Activated naive CD8-positive, alpha-beta T cell treated with anti-CD3 and anti-CD28 coated beads, Interleukin-2, amount 50 U/mL, for 16 hours (primary cell): ENCODE results near the gene OAT.
"Not testable (repeated sequence)": the region's sequence is repeated elsewhere in the genome, so short reads cannot be mapped to it uniquely, and the experiment has no call there.

Experiments
- DNase-seq: peaks from one replicate; pipeline ENCODE4 v3.0.0-alpha.2; 2020; ENCODE audit warnings: low read depth, low spot score

The OAT gene

GRCh38 chr10:124378881-124379471, 39.7 kb downstream of the OAT start:
- DNase-seq, result no peak

- no peak for DNase-seq
Measured at GRCh38 chr10:124378271-124378670, 40.5 kb downstream of the OAT start.

GRCh38 chr10:124377101-124377500, 41.6 kb downstream of the OAT start:
- no peak for DNase-seq

- DNase-seq, result no peak
Measured at GRCh38 chr10:124376411-124376810, 42.3 kb downstream of the OAT start.

GRCh38 chr10:124375691-124376090, 43.0 kb downstream of the OAT start:
- DNase-seq, result no peak

GRCh38 chr10:124375353-124375614, 43.4 kb downstream of the OAT start:
- DNase-seq, result no peak

- DNase-seq, result no peak
Measured at GRCh38 chr10:124374535-124375352, 44.0 kb downstream of the OAT start.

GRCh38 chr10:124372899-124373298, 45.8 kb downstream of the OAT start:
- DNase-seq, result no peak

GRCh38 chr10:124370426-124370825, 48.3 kb downstream of the OAT start:
- no peak for DNase-seq

GRCh38 chr10:124369986-124370385, 48.7 kb downstream of the OAT start:
- DNase-seq, result no peak

GRCh38 chr10:124369533-124369932, 49.2 kb downstream of the OAT start:
- not testable (repeated sequence) for DNase-seq

- DNase-seq, result no peak
Measured at GRCh38 chr10:124369066-124369465, 49.7 kb downstream of the OAT start.

- no peak for DNase-seq
Measured at GRCh38 chr10:124367936-124368335, 50.8 kb downstream of the OAT start.

- DNase-seq, result no peak
Measured at GRCh38 chr10:124367414-124367813, 51.3 kb downstream of the OAT start.

- no peak for DNase-seq
Measured at GRCh38 chr10:124366825-124367224, 51.9 kb downstream of the OAT start.

- DNase-seq, result no peak
Measured at GRCh38 chr10:124366343-124366742, 52.4 kb downstream of the OAT start.

- DNase-seq, result no peak
Measured at GRCh38 chr10:124364674-124365073, 54.0 kb downstream of the OAT start.

- DNase-seq, result no peak
Measured at GRCh38 chr10:124362568-124362967, 56.2 kb downstream of the OAT start.

- DNase-seq, result no peak
Measured at GRCh38 chr10:124359336-124359832, 59.3 kb downstream of the OAT start.

GRCh38 chr10:124357561-124357885, 61.2 kb downstream of the OAT start:
- no peak for DNase-seq

GRCh38 chr10:124356701-124357560, 61.8 kb downstream of the OAT start:
- DNase-seq, result no peak
